HG03135 (cell line): Measurements from ENCODE around the gene SLC5A6.

Experiments
- ATAC-seq: cut with Tn5 transposase; IDR thresholded peaks from one replicate; pipeline ENCODE4 v1.9.1; 2021; ENCODE audit warnings: mild to moderate bottlenecking, moderate library complexity; ENCODE audit not compliant: unreplicated experiment

Gene SLC5A6

DNA sequence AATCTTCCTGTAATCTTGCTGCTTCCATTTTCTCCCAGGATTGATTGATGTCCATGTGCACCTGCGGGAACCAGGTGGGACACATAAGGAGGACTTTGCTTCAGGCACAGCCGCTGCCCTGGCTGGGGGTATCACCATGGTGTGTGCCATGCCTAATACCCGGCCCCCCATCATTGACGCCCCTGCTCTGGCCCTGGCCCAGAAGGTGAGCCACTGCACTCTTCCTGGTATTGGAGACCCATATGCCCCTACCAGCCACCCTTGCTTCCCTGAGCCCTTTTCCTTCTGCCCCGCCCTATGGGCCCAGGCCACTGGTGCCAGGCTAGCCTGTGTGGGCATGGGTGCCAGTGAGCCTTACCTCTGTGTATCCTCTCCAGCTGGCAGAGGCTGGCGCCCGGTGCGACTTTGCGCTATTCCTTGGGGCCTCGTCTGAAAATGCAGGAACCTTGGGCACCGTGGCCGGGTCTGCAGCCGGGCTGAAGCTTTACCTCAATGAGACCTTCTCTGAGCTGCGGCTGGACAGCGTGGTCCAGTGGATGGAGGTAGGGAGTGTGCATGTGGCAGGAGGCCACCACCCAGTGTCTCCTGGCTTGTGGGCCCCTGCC lies 25.4 kb upstream of the SLC5A6 start:
- ATAC-seq = no peak

DNA sequence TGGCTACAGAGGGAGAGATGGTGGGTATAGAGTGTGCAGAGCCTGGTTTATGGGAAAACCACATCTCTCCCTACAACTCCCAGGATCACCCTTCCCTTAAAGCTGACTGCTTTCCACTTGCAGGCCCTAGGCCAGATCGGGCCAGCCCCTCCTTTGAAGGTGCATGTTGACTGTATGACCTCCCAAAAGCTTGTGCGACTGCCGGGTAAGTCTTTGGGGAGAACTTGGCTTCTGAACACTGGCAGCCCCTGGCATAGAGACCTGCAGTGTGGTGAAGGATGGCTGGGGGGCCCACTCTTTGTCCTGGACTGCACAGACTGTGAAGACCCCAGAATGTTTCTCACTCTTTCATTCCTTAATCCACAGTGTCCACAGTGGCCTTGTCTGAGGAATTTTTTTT lies 24.6 kb upstream of the SLC5A6 start:
- no peak for ATAC-seq

DNA sequence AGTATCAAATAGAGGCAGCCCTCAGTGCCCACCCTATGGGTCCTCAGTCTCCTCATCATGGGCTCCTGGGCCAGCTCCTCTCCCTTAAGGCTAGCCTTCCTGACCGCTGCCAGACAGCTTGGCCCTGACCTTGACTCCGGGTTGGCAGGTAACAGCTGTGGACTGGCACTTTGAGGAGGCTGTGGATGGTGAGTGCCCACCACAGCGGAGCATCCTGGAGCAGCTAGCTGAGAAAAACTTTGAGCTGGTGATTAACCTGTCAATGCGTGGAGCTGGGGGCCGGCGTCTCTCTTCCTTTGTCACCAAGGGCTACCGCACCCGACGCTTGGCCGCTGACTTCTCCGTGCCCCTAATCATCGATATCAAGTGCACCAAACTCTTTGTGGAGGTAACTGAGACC lies 24.1 kb upstream of the SLC5A6 start:
- ATAC-seq = no peak

DNA sequence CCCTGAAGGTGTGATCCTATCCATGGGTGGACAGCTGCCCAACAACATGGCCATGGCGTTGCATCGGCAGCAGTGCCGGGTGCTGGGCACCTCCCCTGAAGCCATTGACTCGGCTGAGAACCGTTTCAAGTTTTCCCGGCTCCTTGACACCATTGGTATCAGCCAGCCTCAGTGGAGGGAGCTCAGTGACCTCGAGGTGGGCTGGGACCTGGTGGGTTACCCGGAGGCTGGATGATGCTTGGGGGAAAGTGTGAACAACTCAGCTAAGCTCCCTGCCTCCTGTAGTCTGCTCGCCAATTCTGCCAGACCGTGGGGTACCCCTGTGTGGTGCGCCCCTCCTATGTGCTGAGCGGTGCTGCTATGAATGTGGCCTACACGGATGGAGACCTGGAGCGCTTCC lies 21.3 kb upstream of the SLC5A6 start:
- no peak for ATAC-seq

DNA sequence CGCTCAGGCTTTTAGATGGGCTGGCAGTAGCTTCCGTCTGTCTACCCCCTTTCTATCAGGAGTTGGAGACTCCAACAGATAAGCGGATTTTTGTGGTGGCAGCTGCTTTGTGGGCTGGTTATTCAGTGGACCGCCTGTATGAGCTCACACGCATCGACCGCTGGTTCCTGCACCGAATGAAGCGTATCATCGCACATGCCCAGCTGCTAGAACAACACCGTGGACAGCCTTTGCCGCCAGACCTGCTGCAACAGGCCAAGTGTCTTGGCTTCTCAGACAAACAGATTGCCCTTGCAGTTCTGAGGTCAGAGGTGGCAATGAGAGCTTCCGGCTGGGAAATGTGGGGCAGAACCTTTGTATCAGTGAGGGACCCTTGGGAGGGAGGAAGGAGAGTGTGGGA lies 19.9 kb upstream of the SLC5A6 start:
- ATAC-seq = no peak

DNA sequence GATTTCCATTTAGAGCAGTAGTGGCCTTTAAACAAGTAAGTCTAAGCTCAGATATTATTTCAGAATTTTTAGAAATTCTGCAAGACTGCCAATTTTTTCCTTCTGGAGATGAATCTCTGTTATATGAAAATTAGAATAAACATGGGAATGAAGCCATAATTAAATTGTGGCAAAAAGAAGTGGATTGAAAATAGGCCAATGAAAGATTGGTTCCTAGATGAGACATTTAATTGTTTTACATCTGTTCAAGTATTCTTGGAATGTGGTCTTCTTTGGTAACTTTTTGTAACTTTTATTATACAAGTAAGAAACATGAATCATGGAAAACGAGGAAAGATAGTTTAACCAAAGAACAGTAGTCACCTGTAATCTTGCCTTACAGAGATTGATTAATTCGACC lies 15.4 kb upstream of the SLC5A6 start:
- no peak for ATAC-seq

DNA sequence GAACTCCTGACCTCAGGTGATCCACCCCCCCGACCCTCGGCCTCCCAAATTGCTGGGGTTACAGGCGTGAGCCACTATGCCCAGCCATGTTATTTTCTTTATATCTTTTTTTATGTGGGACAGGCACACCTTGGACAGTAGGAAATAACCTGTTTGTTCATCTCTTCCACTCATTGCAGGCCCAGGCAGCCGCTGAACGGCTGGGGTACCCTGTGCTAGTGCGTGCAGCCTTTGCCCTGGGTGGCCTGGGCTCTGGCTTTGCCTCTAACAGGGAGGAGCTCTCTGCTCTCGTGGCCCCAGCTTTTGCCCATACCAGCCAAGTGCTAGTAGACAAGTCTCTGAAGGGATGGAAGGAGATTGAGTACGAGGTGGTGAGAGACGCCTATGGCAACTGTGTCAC lies 13.5 kb upstream of the SLC5A6 start:
- no peak for ATAC-seq

DNA sequence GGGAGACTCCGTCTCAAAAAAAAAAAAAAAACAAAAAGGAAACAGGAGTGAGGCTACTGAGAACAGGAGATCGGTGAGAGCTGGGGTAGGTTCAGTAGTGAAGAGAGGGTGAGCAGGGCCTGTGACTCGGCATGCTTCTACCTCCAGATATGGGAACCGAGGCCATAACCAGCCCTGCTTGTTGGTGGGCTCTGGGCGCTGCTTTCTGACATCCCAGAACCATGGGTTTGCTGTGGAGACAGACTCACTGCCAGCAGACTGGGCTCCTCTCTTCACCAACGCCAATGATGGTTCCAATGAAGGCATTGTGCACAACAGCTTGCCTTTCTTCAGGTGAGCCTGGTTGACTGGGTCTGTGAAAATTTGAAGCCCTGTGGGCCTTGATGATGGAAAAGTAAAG lies 11.3 kb upstream of the SLC5A6 start:
- ATAC-seq = no peak

DNA sequence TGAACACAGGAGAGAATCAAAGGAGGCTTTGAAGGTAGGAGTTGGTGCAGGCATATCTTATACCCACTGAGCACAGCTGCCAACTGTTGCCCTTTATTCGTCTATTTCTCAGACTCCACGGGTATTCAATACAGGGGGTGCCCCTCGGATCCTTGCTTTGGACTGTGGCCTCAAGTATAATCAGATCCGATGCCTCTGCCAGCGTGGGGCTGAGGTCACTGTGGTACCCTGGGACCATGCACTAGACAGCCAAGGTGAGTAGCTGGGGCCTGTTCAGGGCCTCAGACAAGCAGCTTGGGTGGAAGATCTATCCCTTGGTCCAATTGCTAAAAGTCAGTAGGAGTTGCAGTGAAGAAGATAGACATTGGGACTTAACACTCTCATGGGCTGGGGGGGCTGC lies 10.3 kb upstream of the SLC5A6 start:
- ATAC-seq = no peak

DNA sequence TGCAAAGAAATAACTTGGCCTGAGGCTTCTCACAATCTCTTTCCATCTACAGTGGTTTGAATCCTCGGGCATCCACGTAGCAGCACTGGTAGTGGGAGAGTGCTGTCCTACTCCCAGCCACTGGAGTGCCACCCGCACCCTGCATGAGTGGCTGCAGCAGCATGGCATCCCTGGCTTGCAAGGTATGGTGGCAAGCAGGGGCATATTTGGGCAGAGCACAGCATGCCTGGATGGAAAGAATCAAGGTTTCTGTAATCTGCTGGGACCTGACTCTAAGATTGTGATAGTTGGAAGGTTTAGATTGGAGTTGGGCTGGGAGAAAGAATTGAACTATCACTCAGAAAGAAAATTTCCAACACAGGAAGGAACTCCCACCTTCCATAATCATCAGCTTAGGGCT lies 9.1 kb upstream of the SLC5A6 start:
- no peak for ATAC-seq

DNA sequence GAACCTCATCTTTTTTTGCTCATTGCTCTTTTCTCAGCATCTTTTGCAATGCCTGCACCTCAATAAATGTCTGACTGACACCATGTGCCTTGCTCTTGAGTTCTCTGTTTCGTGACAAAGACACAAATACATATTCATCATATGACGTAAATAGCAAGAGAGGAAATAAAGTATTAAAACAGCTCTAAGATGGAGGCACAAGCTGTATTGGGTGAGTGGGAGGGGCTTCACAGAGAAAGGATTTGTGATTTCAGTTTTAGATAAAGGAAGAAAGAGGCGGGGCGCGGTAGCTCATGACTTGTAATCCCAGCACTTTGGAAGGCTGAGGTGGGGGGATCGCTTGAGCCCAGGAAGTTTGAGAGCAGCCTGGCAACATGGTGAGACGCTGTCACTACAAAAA lies 8.0 kb upstream of the SLC5A6 start:
- ATAC-seq = no peak

DNA sequence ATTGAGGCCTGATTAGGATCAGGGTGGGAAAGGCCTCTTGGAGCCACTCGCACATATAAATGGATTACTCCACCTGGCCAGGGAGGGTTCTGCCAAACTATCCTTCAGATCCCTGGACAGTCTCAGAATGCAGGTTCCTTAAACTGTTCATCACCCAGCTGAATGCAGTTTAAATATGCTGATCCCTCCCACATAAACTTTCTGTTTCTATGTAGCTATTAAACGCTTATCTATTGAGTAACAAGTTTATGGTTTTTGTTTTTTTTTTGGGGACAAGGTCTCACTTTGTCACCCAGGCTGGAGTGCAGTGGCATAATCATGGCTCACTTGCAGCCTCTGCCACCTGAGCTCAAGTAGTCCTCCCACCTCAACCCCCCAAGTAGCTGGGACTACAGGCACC lies 7.0 kb upstream of the SLC5A6 start:
- ATAC-seq = no peak

DNA sequence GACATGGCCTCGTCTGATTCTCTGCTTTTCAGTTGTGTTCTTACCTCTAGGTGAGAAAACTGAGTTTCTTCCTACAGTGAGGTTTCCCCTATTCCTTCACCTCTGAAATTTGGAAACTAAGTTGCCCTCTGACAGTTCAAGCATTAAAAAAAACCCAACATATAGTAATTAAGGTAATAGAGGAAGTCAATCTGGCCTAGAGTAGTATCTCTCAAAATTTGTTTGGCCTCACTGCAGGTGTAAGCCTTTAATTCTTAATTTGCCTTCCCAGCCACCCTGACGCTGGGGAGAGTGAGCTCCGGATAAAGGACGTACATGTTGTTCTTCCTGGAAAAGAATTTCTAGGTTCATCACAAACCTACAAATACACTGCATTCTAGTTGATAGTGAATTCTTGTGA lies 6.5 kb upstream of the SLC5A6 start:
- ATAC-seq = no peak

DNA sequence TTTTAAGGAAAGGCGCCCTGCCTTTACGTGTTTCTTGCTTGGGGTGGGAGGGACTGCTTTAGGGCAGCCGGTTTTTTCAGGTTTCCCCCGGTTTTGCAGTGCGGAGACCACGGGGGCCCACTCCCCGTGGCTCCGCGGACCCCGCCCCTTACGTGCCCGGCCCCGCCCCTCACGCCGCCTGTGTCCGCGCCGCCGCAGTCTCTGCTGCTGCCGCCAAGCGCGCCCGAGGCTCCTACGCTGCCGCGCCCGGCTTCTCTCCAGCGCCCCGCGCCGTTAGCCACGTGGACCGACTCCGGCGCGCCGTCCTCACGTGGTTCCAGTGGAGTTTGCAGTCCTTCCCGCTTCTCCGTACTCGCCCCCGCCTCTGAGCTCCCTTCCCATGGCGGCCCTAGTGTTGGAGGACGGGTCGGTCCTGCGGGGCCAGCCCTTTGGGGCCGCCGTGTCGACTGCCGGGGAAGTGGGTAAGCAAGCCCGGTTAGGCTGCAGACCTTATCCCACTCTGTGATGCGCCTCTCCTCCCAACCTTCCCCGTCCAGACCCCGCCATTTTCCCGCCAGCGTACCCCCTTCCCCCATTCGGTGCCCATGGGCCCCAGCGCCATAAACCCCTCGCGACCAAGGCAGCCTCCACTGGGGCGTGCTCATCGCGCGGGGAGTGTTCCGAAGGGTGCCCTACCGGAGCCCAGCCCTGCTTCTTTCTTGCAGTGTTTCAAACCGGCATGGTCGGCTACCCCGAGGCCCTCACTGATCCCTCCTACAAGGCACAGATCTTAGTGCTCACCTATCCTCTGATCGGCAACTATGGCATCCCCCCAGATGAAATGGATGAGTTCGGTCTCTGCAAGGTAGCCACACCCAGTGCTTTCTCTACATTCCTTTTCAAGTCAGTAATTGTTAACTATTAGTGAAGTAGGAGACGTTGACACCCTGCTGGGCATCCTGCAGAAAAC lies 5.4 kb upstream of the SLC5A6 start, which contains the start of gene CAD:
Gene CAD, plus strand, starts transcription at position 197 of the 949 bp plus-strand sequence. Its CDS starts 183 bp downstream, at position 380.
- peak; percentile 70 for ATAC-seq

DNA sequence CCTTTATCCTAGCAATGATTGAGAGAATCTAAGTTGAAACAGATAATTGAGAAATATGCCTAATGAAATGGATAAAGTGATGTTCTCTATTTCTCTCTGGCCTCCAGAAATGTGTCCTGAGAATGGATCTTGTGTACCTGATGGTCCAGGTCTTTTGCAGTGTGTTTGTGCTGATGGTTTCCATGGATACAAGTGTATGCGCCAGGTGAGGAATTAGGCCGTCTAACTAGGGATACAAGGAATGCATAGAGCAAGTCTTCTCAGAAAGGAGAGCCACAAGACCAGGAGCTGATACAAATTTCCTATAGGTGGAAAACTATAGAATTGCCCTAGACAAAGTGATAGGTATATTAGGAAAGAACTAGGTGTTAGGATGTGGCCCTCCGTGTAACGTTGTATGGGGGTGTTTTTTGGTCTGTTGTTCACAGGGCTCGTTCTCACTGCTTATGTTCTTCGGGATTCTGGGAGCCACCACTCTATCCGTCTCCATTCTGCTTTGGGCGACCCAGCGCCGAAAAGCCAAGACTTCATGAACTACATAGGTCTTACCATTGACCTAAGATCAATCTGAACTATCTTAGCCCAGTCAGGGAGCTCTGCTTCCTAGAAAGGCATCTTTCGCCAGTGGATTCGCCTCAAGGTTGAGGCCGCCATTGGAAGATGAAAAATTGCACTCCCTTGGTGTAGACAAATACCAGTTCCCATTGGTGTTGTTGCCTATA lies 4.5 kb upstream of the SLC5A6 start:
- ATAC-seq = no peak

DNA sequence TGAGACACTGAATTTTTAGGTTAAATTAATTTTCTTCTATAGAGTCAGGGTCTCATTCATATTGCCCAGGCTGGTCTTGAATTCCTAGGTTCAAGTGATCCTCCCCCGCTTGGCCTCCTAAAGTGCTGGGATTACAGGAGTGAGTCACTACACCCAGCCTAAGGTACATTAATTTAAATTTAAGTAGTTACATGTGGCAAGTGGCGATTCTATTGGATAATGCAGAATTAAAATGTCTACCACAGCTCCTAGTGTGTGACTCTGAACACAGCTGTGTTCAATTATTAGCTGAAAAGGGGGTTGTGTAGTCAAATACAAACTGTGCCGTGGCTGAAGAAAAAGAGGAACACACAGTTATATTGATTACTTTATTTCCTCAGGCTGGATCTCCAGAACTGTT lies 2.9 kb upstream of the SLC5A6 start:
- ATAC-seq = no peak

DNA sequence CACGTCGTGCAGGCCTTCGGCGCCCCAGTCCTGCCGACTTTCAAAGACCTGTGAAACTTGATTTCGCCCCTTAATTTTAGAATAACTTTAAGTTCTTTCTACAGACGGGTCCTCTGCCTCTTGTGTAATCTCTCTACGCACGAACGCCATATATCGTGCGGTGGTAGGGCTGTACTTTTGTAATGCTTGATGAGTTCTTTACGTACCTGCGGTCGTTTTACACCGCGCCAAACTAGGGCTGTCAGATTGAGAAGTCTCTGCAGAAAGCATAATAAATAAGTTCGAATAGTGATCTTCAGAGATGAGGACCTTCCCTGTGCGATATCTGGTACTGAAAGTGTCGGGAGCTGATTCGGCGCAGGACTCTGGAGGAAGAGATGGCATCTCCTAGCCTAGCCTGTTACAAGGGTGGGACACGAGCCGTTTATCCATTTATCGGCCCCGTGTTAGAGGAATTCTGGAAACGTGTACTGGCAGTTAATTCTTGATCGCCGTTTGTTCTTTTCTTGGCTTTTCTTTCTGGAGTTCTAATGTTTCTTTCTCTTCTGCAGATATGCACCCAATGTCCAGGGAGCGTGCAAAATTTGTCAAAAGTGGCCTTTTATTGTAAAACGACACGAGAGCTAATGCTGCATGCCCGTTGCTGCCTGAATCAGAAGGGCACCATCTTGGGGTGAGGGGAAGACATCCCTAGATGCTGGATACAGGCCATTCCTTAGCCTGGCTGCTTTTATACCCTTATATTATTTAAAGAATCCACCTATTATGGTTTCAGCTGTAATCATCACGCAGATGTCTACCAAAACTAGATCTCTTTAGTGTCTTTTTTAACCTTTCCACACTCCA lies 781 bp upstream of the SLC5A6 start:
- ATAC-seq = peak; percentile 11

DNA sequence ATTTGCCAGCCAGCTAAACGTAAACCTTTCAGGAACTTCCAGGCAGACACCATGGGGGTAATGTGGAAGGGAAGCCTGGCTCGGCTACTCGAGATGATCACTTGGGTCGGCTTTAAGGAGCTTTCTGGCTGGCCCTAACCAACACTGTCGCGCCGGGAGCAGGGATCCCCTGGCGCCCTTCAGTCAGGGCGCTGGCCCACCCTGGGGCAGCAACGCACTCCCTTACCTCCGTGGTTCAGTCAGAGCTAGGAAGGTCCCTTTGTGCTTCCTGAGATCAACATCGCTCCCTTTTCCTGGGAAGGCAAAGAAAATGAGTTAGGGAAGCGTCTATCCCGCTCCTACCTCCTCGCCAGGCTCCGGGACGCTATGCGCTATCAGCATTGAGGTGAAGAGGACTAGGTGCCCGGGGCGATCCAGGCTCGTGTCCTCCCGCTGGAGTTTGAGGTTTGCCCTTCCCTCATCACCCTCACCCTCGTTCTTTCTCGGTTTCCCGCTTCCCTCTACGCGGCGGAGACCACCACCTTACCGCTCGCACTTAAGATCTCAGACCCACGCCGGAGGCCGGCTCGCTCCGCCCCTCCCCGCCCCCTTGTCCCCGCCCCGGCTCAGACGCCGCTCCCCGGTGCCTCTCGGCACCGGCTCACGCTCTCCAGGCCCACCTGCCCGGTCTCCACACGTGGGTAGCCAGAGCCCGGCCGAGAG lies 676 bp downstream of the SLC5A6 start:
- peak; percentile 20 for ATAC-seq

DNA sequence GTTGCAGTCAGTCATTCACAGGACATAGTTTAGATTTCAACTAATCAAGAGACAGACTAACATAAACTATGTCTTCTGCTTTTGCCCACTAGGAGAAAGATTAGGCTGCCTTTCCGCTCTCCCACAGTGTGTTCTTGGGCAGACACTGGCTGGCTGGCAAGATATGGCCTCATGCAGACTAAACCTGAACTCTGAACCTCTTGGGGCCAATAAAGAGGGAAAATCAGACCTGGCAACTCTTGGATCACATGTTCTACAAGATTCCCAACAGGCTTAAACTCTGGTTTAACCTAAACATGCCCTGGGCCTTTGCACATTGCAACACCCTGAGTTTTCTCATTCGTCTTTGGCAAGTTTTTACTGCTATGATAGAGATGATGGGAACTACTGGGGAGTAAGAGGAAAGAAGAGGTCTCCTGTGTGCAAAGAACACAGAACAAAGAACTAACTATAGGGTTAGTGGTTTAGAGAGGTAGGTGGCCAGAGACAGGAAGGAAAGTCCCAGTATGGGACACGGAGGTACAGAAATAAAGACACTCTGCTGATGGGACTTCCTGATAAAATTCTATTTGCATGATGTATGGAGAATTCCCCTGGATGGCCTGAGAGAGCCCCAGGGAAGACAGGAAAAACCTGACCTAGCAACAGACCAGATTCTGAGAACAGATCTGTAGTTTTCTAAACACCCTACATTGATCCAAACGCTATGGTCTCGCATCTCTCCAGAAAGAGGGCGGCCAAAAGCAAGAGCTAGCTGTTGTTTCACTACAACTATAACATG lies 2.3 kb downstream of the SLC5A6 start:
- ATAC-seq = no peak
